Measurements from ENCODE around the gene ZSCAN31. TPM values are rescaled to one million over a fixed set of nuclear protein-coding genes. Genes with fewer than 3 reads are reported as not detected.

The ZSCAN31 gene
- total and polyA plus RNA-seq, 9 of the 15 experiments (the other 6 are each of a cell fraction or from before 2014, with no cell fraction given): 3.9 to 12.1 (median 7.0) TPM

DNA sequence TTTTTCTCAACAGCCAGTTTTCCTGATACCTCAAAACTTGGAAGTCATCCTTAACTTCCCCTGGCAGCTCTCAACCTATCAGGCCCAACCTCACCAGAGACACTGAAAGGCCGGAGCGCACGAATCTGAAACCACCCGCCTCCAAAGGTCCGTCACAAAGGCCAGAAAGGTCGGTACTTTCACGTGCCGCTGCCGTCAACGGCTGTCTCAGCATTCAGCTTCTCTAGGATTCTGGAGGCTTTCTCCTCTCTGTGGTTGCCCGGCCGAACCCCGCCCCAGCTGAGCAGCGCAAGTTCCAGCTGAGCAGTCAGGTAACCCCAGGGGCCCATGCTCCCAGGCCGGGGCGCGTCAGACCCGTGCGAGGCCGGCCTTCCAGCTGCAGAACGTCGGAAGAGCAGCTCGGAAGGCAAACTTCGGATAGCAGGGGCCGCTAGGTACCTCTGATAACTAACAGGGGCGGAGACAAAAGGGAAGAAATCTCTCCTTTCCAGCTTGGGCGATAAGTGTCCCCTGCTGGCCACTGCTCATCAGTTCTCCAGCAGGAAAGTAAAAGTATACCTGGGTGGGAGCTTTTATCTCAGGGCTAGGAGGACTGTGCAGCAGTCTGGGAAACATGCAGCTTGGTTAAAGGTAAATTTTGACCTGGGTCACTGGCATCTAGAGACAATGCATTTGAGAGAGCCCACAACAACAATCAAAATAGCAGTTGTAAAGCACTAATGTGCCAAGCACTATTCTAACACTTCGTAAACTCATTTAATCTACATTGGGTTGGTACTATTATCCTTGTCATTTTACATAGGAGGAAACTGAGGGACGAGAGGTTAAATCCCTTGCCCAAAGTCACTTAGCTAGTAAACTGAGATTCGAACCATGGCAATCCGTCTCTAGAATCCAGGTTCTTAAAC lies 47.5 kb upstream of the ZSCAN31 start (continued):
- TF ChIP-seq, protein P1, sequence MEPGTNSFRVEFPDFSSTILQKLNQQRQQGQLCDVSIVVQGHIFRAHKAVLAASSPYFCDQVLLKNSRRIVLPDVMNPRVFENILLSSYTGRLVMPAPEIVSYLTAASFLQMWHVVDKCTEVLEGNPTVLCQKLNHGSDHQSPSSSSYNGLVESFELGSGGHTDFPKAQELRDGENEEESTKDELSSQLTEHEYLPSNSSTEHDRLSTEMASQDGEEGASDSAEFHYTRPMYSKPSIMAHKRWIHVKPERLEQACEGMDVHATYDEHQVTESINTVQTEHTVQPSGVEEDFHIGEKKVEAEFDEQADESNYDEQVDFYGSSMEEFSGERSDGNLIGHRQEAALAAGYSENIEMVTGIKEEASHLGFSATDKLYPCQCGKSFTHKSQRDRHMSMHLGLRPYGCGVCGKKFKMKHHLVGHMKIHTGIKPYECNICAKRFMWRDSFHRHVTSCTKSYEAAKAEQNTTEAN (CRISPR knock-in tag; IDR thresholded peaks at IDR 0.05): no peak
- TF ChIP-seq SAFB (IDR thresholded peaks at IDR 0.05; ENCODE audit: borderline replicate concordance, low read depth, low read length) (no peak), KDM2B (CRISPR knock-in tag; IDR thresholded peaks at IDR 0.05) (no peak), PHF21A (IDR thresholded peaks at IDR 0.05; ENCODE audit: borderline replicate concordance, low read depth) (peak; percentile 43; the same call in 1 of the 2 replicates), HMGN3 (IDR thresholded peaks at IDR 0.05; ENCODE audit: borderline replicate concordance, extremely low read depth, insufficient read length, low read depth, low read length) (peak; percentile 76), CSDE1 (IDR thresholded peaks at IDR 0.05) (no peak), ELF1 (tag; IDR thresholded peaks at IDR 0.05) (no peak), ZFX (CRISPR knock-in tag; IDR thresholded peaks at IDR 0.05) (peak; percentile 75), ILK (tag; IDR thresholded peaks at IDR 0.05; ENCODE audit: borderline replicate concordance, low read depth) (no peak), RFX1 (IDR thresholded peaks at IDR 0.05) (no peak), CBX3 (IDR thresholded peaks at IDR 0.05; ENCODE audit: borderline replicate concordance in 1 of 2, low read length in 2 of 2) (peak in 1 of 2 experiments; percentile 88; a peak in 1 of 3 replicates), PPARD (CRISPR knock-in tag; IDR thresholded peaks at IDR 0.05) (no peak), HNRNPH1 (optimal IDR thresholded peaks at IDR 0.05; ENCODE audit: low read depth, low read length) (no peak), HOXB6 (CRISPR knock-in tag; IDR thresholded peaks at IDR 0.05; ENCODE audit: borderline replicate concordance) (no peak)
- TF ChIP-seq, protein P2, sequence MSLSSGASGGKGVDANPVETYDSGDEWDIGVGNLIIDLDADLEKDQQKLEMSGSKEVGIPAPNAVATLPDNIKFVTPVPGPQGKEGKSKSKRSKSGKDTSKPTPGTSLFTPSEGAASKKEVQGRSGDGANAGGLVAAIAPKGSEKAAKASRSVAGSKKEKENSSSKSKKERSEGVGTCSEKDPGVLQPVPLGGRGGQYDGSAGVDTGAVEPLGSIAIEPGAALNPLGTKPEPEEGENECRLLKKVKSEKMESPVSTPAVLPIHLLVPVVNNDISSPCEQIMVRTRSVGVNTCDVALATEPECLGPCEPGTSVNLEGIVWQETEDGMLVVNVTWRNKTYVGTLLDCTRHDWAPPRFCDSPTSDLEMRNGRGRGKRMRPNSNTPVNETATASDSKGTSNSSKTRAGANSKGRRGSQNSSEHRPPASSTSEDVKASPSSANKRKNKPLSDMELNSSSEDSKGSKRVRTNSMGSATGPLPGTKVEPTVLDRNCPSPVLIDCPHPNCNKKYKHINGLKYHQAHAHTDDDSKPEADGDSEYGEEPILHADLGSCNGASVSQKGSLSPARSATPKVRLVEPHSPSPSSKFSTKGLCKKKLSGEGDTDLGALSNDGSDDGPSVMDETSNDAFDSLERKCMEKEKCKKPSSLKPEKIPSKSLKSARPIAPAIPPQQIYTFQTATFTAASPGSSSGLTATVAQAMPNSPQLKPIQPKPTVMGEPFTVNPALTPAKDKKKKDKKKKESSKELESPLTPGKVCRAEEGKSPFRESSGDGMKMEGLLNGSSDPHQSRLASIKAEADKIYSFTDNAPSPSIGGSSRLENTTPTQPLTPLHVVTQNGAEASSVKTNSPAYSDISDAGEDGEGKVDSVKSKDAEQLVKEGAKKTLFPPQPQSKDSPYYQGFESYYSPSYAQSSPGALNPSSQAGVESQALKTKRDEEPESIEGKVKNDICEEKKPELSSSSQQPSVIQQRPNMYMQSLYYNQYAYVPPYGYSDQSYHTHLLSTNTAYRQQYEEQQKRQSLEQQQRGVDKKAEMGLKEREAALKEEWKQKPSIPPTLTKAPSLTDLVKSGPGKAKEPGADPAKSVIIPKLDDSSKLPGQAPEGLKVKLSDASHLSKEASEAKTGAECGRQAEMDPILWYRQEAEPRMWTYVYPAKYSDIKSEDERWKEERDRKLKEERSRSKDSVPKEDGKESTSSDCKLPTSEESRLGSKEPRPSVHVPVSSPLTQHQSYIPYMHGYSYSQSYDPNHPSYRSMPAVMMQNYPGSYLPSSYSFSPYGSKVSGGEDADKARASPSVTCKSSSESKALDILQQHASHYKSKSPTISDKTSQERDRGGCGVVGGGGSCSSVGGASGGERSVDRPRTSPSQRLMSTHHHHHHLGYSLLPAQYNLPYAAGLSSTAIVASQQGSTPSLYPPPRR (CRISPR knock-in tag; IDR thresholded peaks at IDR 0.05; ENCODE audit: borderline replicate concordance): no peak
- TF ChIP-seq, protein P3, sequence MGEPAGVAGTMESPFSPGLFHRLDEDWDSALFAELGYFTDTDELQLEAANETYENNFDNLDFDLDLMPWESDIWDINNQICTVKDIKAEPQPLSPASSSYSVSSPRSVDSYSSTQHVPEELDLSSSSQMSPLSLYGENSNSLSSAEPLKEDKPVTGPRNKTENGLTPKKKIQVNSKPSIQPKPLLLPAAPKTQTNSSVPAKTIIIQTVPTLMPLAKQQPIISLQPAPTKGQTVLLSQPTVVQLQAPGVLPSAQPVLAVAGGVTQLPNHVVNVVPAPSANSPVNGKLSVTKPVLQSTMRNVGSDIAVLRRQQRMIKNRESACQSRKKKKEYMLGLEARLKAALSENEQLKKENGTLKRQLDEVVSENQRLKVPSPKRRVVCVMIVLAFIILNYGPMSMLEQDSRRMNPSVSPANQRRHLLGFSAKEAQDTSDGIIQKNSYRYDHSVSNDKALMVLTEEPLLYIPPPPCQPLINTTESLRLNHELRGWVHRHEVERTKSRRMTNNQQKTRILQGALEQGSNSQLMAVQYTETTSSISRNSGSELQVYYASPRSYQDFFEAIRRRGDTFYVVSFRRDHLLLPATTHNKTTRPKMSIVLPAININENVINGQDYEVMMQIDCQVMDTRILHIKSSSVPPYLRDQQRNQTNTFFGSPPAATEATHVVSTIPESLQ (CRISPR knock-in tag; IDR thresholded peaks at IDR 0.05): 0 out of 2 replicates have a peak, but pooled peaks have one; percentile 29
- TF ChIP-seq, protein P4, sequence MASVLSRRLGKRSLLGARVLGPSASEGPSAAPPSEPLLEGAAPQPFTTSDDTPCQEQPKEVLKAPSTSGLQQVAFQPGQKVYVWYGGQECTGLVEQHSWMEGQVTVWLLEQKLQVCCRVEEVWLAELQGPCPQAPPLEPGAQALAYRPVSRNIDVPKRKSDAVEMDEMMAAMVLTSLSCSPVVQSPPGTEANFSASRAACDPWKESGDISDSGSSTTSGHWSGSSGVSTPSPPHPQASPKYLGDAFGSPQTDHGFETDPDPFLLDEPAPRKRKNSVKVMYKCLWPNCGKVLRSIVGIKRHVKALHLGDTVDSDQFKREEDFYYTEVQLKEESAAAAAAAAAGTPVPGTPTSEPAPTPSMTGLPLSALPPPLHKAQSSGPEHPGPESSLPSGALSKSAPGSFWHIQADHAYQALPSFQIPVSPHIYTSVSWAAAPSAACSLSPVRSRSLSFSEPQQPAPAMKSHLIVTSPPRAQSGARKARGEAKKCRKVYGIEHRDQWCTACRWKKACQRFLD (CRISPR knock-in tag; IDR thresholded peaks at IDR 0.05): no peak

Measured in K562 (cell line).